Trophoblast cell (in vitro differentiated cells and primary cell): ENCODE results near the gene PKMYT1.
"Not testable (repeated sequence)": the region's sequence is repeated elsewhere in the genome, so short reads cannot be mapped to it uniquely, and the experiment has no call there.

ENCODE experiments used
- DNase-seq, 2 donors: peaks; one replicate each; pipeline ENCODE4 v3.0.0-alpha.2; 2016
- H2AFZ ChIP-seq: 2 replicates; pipeline ENCODE4 v1.6.1; 2013; ENCODE audit warnings: low read length, moderate library complexity, mild to moderate bottlenecking; ENCODE audit not compliant: insufficient read depth, poor library complexity
- H2AK5ac ChIP-seq: 2 replicates; pipeline ENCODE4 v1.6.1; 2013; ENCODE audit warnings: mild to moderate bottlenecking, low read length
- H2BK120ac ChIP-seq: 2 replicates; pipeline ENCODE4 v1.6.1; 2013; ENCODE audit warnings: low read length, mild to moderate bottlenecking, moderate library complexity; ENCODE audit not compliant: insufficient read depth, poor library complexity
- H2BK12ac ChIP-seq: 2 replicates; pipeline ENCODE4 v1.6.1; 2013; ENCODE audit warnings: mild to moderate bottlenecking, low read length, moderate library complexity
- H2BK5ac ChIP-seq: 2 replicates; pipeline ENCODE4 v1.6.1; 2013; ENCODE audit warnings: low read length, low read depth, moderate library complexity, mild to moderate bottlenecking; ENCODE audit not compliant: poor library complexity
- H3K14ac ChIP-seq: 2 replicates; pipeline ENCODE4 v1.6.1; 2013; ENCODE audit warnings: mild to moderate bottlenecking, low read length
- H3K18ac ChIP-seq: 2 replicates; pipeline ENCODE4 v1.6.1; 2013; ENCODE audit warnings: mild to moderate bottlenecking, low read length
- H3K23ac ChIP-seq: 2 replicates; pipeline ENCODE4 v1.6.1; 2013; ENCODE audit warnings: low read length
- H3K27ac ChIP-seq: 2 replicates; pipeline ENCODE4 v1.5.1; 2013; ENCODE audit warnings: low read depth, mild to moderate bottlenecking, inconsistent platforms, low read length, moderate library complexity
- H3K27me3 ChIP-seq: 2 replicates; pipeline ENCODE4 v1.6.1; 2013; ENCODE audit warnings: inconsistent platforms, mild to moderate bottlenecking, low read length, moderate library complexity; ENCODE audit not compliant: insufficient read depth
- H3K36me3 ChIP-seq, 2 experiments: 1 replicate in 1 of 2; 2 replicates in 1 of 2; pipeline ENCODE4 v1.6.1; 2013; ENCODE audit warnings: low read length in 2 of 2, mild to moderate bottlenecking in 2 of 2, moderate library complexity in 1 of 2; ENCODE audit not compliant: insufficient read depth in 2 of 2, control insufficient read depth in 1 of 2
- H3K4ac ChIP-seq: 2 replicates; pipeline ENCODE4 v1.6.1; 2013; ENCODE audit warnings: low read depth, mild to moderate bottlenecking, low read length, moderate library complexity
- H3K4me1 ChIP-seq, 2 experiments: 1 replicate in 1 of 2; 2 replicates in 1 of 2; pipeline ENCODE4 v1.6.1; 2013; ENCODE audit warnings: low read length in 2 of 2, mild to moderate bottlenecking in 2 of 2, moderate library complexity in 1 of 2; ENCODE audit not compliant: insufficient read depth in 2 of 2, control insufficient read depth in 1 of 2
- H3K4me2 ChIP-seq: 2 replicates; pipeline ENCODE4 v1.6.1; 2013; ENCODE audit warnings: inconsistent platforms, mild to moderate bottlenecking, low read length, moderate library complexity
- H3K4me3 ChIP-seq: 2 replicates; pipeline ENCODE4 v1.5.1; 2013; ENCODE audit warnings: mild to moderate bottlenecking, low read depth, low read length, inconsistent platforms
- H3K79me1 ChIP-seq: one replicate; pipeline ENCODE4 v1.6.1; 2013; ENCODE audit warnings: low read length
- H3K79me2 ChIP-seq: 2 replicates; pipeline ENCODE4 v1.6.1; 2013; ENCODE audit warnings: low read length, mild to moderate bottlenecking; ENCODE audit not compliant: control insufficient read depth, insufficient read depth, poor library complexity
- H3K9ac ChIP-seq: 2 replicates; pipeline ENCODE4 v1.6.1; 2013; ENCODE audit warnings: mild to moderate bottlenecking, low read length
- H3K9me3 ChIP-seq: 2 replicates; pipeline ENCODE4 v1.6.1; 2013; ENCODE audit warnings: low read depth, mild to moderate bottlenecking, control low read depth, inconsistent platforms, low read length; ENCODE audit not compliant: insufficient read depth
- H4K12ac ChIP-seq: 2 replicates; pipeline ENCODE4 v1.6.1; 2013; ENCODE audit warnings: low read depth, mild to moderate bottlenecking, low read length, moderate library complexity
- H4K8ac ChIP-seq: 2 replicates; pipeline ENCODE4 v1.6.1; 2013; ENCODE audit warnings: low read depth, mild to moderate bottlenecking, low read length, moderate library complexity
- H4K91ac ChIP-seq: one replicate; pipeline ENCODE4 v1.6.1; 2013; ENCODE audit warnings: low read depth, mild to moderate bottlenecking, low read length, moderate library complexity
- WGBS: extraction: QIAGEN DNeasy Blood & Tissue Kit; methylation state at CpG from one replicate; pipeline ENCODE4 v1.1.7; 2013; ENCODE audit warnings: missing lambda C conversion rate; ENCODE audit not compliant: insufficient read length, insufficient coverage; ENCODE audit errors: extremely low coverage; 5-methylcytosine and 5-hydroxymethylcytosine counted together

PKMYT1 gene

GRCh38 chr16:2949705-2950352 lies 30.4 kb downstream of the PKMYT1 start:
- H3K18ac ChIP-seq, result no peak overlapping the region
- H2AK5ac ChIP-seq, result no peak overlapping the region
- DNase-seq, result no peak
- no peaks in the 10 kb centered on the region for H3K4me1 ChIP-seq
- H3K79me1 ChIP-seq, result no peaks in the 10 kb centered on the region
- no peak overlapping the region for H3K27ac ChIP-seq
- no peak overlapping the region for H3K4me3 ChIP-seq
- peaks cover 10 to 13% of the 10 kb centered on the region in 2 experiments for H3K36me3 ChIP-seq
- no peak overlapping the region for H3K4ac ChIP-seq
- H3K23ac ChIP-seq, result no peak overlapping the region
- H3K79me2 ChIP-seq, result no peaks in the 10 kb centered on the region
- no peak overlapping the region for H2BK5ac ChIP-seq
- H4K91ac ChIP-seq, result no peak overlapping the region
- no peak overlapping the region for H2BK120ac ChIP-seq
- no peaks in the 10 kb centered on the region for H3K9me3 ChIP-seq
- H3K4me2 ChIP-seq, result no peak overlapping the region
- H4K12ac ChIP-seq, result no peak overlapping the region
- no peaks in the 10 kb centered on the region for H3K27me3 ChIP-seq
- no peak overlapping the region for H2BK12ac ChIP-seq
- no peak overlapping the region for H4K8ac ChIP-seq
- no peak overlapping the region for H3K14ac ChIP-seq
- no CpG with 5 or more reads among the region's 19 CpGs for WGBS
- H3K9ac ChIP-seq, result no peak overlapping the region
- no peak overlapping the region for H2AFZ ChIP-seq

- Histone ChIP-seq H3K36me3 (peaks cover 10 to 14% of the 10 kb centered on the region in 2 experiments), H2BK5ac (no peak overlapping the region), H3K4ac (no peak overlapping the region), H3K4me2 (no peak overlapping the region), H3K4me1 (no peaks in the 10 kb centered on the region), H3K27me3 (no peaks in the 10 kb centered on the region), H3K23ac (no peak overlapping the region), H2BK120ac (no peak overlapping the region), H3K18ac (no peak overlapping the region), H3K9me3 (no peaks in the 10 kb centered on the region), H2BK12ac (no peak overlapping the region), H3K79me1 (no peaks in the 10 kb centered on the region), H4K8ac (no peak overlapping the region), H3K14ac (no peak overlapping the region), H3K4me3 (no peak overlapping the region), H3K27ac (no peak overlapping the region), H4K91ac (no peak overlapping the region), H4K12ac (no peak overlapping the region), H2AK5ac (no peak overlapping the region), H2AFZ (no peak overlapping the region), H3K9ac (no peak overlapping the region), H3K79me2 (no peaks in the 10 kb centered on the region)
- DNase-seq, result no peak
- WGBS, result no CpG with 5 or more reads among the region's 36 CpGs
Observed at GRCh38 chr16:2948807-2949704, 31.2 kb downstream of the PKMYT1 start.

GRCh38 chr16:2946649-2947048 lies 33.6 kb downstream of the PKMYT1 start:
- H3K4ac ChIP-seq, result no peak overlapping the region
- H3K9me3 ChIP-seq, result no peaks in the 10 kb centered on the region
- H4K12ac ChIP-seq, result no peak overlapping the region
- H3K9ac ChIP-seq, result no peak overlapping the region
- H2BK5ac ChIP-seq, result no peak overlapping the region
- H3K4me2 ChIP-seq, result no peak overlapping the region
- H3K27ac ChIP-seq, result no peak overlapping the region
- H4K8ac ChIP-seq, result no peak overlapping the region
- H3K36me3 ChIP-seq, result peaks cover 18 to 20% of the 10 kb centered on the region in 2 experiments
- H3K4me3 ChIP-seq, result no peak overlapping the region
- no peak overlapping the region for H2AK5ac ChIP-seq
- no peaks in the 10 kb centered on the region for H3K79me2 ChIP-seq
- H3K23ac ChIP-seq, result no peak overlapping the region
- no peak overlapping the region for H2AFZ ChIP-seq
- H3K4me1 ChIP-seq, result no peaks in the 10 kb centered on the region
- no CpG with 5 or more reads among the region's 4 CpGs for WGBS
- H2BK120ac ChIP-seq, result no peak overlapping the region
- H3K14ac ChIP-seq, result no peak overlapping the region
- no peaks in the 10 kb centered on the region for H3K27me3 ChIP-seq
- H3K18ac ChIP-seq, result no peak overlapping the region
- no peak for DNase-seq
- H4K91ac ChIP-seq, result no peak overlapping the region
- no peak overlapping the region for H2BK12ac ChIP-seq
- no peaks in the 10 kb centered on the region for H3K79me1 ChIP-seq

- H3K79me2 ChIP-seq, result not testable (repeated sequence)
Observed at GRCh38 chr16:2943716-2944115, 36.5 kb downstream of the PKMYT1 start.

More at GRCh38 chr16:2943716-2944115, 36.5 kb downstream of the PKMYT1 start:
- H2AK5ac ChIP-seq, H3K9me3 ChIP-seq, H2BK12ac ChIP-seq, H2AFZ ChIP-seq, H3K14ac ChIP-seq, H2BK120ac ChIP-seq, H3K79me1 ChIP-seq, DNase-seq, H3K27ac ChIP-seq, H3K23ac ChIP-seq, H3K4me1 ChIP-seq, H4K8ac ChIP-seq, H3K27me3 ChIP-seq, H3K4ac ChIP-seq, H4K91ac ChIP-seq, H2BK5ac ChIP-seq, H3K9ac ChIP-seq, H4K12ac ChIP-seq, H3K4me2 ChIP-seq, H3K4me3 ChIP-seq, H3K18ac ChIP-seq: not testable (repeated sequence)
- H3K36me3 ChIP-seq, result peaks cover 16 to 20% of the 10 kb centered on the region in 2 experiments
- no CpG with 5 or more reads among the region's 12 CpGs for WGBS
